GM18909 (cell line): ENCODE measurements around the gene RBBP4.
"Not testable (repeated sequence)": the region's sequence is repeated elsewhere in the genome, so short reads cannot be mapped to it uniquely, and the experiment has no call there.

Source experiments
- ATAC-seq: cut with Tn5 transposase; IDR thresholded peaks from one replicate; pipeline ENCODE4 v1.9.1; 2021; ENCODE audit warnings: mild to moderate bottlenecking; ENCODE audit not compliant: unreplicated experiment, poor library complexity

RBBP4 gene

DNA sequence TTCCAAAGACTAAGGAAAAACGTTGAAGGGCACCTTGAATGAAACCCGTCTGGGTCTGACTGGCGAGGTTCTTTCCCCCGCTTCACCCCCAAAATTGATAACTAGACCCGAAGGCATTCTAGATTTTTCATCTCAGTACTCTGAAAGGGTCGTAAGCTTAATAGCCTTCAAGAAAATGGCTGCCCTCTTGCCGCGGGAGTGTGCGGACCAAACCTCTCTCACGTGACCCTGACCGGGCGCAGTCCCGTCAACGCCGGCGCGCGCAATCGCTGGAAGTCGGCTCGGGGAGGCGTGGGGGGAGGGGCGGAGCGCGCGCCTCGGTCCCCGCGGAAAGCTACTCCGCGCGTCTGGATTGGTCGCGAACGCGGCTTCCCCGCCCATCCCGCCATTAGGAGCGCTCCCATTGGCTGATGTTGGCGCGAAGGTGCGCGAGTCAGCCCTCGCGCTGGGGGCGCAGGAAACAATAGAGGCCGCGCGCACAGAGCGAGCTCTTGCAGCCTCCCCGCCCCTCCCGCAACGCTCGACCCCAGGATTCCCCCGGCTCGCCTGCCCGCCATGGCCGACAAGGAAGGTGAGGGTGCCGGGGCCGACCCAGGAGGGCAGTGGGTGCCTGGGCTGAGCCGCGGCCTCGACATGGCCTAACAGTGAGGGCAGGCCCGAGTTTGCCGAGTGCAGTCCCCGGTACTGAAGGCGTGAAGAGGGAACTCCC lies at the start of gene RBBP4:
TSS of gene RBBP4 (plus strand) at position 457 of the 709 bp plus-strand sequence. CDS start at position 556, 99 bp downstream.
- ATAC-seq: peak; percentile 84

DNA sequence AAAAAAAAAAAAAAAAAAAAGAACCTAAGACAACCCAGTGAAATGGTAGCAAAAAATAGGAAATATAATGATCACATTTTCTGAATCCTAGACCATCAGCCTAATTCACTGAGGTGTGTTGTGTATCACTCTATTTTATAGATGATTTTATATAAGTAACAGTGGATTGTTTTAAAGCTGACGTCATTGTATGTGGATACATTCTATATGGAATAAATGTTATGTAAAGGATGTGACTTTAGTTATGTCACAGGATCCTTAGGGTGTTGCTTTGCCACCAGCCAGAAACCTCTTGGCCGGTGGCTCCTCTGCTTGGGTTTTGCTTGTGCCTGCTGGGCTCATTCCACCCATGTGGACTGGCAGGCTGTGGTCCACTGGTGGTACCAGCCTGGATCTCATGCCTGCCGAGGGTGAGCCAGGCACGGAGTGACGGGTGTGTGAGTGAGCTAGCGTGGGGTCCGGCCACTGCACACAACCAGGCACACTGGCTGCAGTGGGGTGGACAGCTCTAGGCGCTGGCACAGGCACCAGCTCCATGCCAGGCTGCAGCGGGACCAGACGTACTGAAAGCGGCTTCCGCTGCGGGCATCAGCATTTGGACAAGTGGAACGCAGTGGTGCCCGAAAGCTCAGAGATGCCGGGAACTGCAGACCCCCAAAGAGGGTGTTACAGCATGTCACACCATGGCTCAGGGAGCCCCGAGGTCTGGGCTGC lies 45.1 kb upstream of the RBBP4 start:
- no peak for ATAC-seq

DNA sequence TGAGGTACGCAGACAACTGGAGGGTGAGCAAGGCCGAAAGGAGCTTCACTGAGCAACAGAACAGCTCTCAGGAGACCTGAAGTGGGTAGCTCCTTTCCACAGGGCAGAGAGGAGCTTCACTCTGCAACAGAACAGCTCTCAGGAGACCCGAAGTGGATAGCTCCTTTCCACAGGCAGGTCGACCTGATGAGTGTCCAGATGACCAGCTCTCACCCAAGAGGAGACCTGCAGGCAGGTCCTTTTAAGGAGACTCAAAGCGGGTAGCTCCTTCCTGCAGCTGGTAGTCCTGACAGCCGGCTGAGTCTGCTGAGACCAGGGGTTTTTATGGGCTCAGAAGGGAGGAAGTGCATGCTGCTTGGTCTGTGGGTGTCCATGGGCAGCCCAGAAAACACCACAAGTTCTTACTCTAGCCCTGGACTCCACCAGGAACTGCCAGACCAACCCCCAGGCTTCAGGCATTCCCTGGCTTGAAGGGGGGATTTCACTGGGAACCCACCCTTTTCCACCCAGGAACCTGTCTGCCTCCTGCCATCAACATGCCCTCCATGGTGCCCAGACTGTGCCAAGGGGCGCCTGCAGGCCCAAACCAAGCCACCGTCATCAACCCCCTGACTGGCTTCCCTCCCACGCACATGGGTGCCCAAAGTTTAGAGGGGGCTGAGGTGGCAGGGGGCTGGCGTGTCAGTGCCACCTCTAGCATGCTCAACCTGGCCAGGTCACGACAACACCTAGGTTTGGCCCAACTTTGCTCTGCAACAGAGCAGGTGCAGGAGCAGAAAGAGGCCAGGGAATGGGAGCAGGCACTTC lies 44.2 kb upstream of the RBBP4 start:
- no peak for ATAC-seq

DNA sequence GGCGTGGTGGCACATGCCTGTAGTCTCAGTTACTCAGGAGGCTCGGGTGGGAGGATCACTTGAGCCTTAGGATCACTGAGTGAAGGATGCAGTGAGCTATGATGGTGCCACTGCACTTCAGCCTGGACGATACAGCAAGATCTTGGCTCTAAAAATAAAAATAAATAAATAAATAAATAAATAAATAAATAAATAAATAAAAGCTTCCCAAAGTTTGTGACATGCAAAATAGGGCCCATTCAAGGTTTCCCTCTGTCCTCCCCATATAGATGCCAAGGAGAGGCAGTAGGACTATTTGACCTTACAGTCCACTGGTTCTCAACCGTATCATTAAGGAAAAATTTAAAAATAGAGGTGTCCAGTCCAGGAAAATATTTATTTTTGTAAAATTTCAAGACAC lies 41.8 kb upstream of the RBBP4 start:
- no peak for ATAC-seq

DNA sequence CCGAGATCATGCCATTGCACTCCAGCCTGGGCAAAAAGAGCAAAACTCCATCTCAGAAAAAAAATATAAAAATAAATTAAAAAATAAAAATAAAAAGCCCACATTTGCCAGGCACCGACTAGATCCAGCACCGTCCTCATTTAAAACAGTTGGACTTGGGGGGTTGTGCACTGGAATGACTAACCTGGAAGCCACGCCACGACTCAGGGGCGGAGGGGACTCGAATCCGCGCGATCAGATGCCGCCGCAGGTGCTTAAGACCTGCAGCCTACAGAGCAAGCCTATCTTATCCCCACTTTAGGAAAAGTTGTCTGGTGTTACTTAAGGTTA lies 39.2 kb upstream of the RBBP4 start:
- ATAC-seq: no peak

DNA sequence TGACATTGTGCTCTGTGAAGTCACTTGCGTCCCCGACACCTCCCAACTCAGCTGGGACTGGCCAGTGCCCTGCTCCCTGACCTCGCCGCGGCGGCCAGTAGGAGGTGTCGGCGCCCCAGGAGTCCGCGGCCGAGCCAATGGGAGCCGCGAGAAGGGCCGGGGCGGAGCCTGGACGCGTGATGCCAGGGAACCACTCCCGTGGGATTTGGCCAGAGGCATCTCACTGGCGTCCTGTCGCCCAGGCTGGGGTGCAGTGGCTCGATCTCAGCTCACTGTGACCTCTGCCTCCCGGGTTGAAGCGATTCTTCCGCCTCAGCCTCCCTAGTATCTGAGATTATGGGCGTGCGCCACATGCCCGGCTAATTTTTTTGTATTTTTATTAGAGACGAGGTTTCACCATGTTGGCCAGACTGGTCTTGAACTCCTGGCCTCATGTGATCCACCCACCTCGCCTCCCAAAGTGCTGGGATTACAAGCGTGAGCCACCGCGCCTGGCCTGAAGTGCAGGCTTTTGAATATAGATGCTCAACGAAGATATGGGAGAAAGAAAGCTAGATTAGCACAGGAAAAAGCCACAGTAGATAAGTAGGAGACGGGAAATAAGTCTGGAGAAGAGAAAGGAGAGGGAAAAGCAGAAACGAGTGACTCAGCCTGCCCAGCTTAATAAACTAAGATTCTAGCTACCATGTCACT lies 38.7 kb upstream of the RBBP4 start:
- ATAC-seq: peak; percentile 76

DNA sequence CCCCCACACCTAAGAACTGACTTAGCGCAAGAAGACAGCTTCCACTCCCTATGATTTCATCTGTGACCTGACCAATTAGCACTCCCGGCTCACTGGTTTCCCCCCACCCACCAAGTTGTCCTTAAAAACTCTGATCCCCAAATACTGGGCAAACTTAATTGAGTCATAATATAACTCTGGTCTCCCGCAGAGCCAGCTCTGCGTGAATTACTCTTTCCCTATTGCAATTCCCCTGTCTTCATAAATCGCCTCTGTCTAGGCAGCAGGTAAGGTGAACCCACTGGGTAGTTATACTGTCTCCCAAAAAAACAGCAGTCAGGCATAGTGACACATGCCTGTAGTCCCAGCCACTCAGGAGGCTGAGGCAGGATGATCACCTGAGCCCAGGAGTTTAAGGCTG lies 37.5 kb upstream of the RBBP4 start:
- no peak for ATAC-seq

DNA sequence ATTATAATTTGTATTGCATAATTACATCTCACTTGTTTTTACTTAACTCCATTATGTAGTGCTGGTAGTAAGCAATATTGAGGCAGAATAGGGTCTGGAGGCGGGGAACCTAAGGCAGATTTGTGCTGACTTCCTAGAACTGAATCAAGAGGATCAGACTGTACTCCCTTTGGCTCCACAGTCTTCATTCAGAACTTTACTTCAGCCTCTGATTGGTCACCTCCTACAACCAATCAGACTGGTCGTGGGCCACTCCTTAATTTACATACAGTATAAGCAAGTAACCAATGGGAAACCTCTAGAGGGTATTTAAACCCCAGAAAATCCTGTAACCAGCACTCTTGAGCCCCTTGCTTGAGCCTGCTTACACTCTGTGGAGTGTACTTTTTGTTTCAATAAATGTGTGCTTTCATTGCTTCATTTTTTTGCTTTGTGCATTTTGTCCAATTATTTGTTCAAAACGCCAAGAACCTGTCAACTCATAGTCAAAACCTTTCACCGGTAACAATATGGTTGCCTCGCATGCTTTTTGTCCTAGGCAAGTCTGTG lies 32.3 kb upstream of the RBBP4 start:
- ATAC-seq: no peak

DNA sequence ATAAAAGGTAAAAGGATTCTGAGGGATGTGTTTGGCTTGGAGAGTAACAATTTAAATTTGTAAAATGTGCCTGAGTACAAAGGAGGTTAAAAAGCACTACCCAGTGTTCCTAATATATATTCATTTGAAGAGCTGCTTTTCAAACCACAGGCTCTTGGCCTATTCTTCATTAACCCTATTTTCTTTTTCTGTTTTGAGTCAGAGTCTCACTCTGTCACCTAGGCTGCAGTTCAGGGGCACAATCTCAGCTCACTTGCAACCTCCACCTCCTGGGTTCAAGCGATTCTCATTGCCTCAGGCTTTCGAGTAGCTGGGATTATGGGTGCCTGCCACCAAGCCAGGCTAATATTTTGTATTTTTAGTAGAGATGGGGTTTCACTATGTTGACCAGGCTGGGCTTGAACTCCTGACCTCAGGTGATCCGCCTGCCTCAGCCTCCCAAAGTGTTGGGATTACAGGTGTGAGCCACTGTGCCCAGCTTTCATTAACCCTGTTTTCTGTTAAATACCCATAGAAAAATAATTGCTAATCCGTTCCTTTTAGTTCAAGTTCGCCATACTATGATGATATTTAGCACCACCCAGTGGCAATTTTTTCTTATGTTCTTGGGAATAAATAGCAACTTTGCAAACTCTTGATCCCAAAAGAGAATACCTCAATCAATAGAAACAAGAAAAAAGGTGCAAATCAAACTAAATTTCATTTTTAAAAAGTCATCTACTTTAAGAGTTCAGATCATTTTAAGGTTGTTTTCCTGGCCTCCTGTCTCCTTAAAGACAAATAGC lies 31.1 kb upstream of the RBBP4 start:
- peak; percentile 75 for ATAC-seq

DNA sequence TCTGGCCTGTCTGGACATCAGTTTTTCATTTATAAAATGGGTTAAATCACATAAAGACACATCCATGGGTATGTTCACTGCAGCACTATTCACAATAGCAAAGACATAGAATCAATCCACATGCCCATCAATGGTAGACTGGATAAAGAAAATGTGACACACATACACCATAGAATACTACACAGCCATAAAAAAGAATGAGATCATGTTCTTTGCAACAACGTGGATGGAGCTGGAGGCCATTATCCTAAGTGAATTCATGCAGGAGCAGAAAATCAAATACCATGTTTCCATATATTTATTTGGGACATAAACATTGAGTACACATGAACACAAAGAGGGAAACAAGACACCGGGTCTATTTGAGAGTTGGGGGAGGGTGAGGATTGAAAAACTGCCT lies 28.8 kb upstream of the RBBP4 start:
- no peak for ATAC-seq

DNA sequence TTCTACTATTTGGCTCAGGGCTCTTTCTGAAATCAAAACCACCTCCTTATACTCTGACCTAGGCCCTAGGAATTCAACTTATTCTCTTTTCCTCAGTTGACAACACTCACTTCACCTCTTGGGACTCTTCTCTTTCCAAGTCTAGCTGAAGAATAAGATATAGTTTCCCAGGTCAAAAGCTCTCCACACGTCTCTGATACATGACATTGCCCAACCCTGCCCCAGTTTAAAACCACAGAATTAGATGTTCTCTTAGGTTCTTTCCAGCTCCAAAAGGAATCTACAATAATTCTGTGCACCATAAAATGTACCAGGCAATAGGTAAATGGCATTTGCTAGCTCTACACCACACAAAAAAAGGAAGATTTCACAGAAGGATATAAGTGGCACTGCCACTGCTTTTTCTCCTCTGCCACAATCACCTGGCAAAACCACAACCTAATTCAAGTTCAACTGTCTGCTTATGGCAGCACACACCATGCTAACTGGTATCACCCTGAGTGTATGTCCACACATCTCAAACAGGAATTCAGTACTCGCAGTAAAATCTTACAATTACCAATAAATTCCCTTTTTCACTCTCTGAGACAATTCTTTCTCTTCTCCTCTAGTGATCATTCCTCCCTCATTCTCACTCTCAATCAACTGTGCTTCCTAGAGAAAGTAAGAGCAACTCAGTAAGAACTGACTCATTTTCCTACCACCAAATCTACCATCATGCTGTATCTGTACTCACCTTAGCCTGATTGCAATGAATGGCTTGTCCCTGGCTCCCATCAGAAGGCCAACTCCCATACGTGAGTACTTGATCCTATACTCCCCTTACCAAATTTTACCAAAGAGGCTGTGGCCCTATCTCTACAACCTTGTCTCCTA lies 28.0 kb upstream of the RBBP4 start:
- no peak for ATAC-seq

DNA sequence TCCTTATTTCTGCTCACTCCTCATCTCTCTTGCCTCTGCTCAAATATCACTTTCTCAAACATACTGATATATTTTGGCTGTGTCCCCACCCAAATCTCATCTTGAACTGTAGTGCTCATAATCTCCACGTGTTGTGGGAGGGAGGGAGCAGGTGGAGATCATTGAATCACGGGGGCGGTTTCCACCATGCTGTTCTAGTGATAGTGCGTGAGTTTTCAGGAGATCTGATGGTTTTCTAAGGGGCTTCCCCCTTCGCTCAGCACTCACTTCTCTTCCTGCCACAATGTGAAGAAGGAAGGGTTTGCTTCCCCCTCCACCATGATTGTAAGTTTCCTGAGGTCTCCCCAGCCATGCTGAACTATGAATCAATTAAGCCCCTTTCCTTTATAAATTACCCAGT lies 27.2 kb upstream of the RBBP4 start:
- ATAC-seq: no peak

DNA sequence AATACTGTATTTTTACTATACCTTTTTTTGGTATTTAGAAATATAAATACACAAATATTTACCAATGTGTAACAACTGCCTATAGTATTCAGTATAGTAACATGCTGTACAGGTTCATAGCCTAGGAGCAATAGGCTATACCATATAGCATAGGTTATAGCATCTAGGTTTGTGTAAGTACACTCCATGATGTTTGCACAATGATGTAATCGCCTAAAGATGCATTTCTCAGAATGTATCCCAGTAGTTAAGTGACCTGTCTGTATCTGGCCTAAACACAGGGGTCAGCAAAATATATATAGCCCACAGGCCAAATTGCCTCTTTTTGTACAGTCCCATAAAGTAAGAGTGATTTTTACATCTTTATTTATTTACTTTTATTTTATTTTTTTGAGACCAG lies 24.8 kb upstream of the RBBP4 start:
- ATAC-seq: no peak

DNA sequence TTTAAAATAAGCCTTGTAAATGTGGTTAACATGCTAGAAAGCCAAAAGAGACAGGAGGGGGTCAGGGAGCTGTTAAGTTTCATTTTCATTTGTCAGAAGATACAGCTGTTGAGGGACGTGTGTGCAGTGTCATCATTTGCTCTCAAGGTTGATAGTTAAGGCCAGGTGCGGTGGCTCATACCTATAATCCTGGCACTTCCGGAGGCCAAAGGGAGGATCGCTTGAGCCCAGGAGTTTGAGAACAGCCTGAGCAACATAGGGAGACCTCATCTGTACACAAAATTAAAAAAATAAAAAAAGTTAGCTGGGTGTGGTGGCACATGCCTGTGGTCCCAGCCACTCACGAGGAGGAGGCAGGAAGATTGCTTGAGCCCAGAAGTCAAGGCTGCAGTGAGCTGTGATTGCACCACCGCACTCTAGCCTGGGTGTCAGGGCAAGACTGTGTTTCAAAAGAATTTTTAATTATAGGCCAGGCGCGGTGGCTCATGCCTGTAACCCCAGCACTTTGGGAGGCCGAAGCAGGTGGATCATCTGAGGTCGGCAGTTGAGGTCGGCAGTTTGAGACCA lies 23.3 kb upstream of the RBBP4 start:
- ATAC-seq: peak; percentile 53

DNA sequence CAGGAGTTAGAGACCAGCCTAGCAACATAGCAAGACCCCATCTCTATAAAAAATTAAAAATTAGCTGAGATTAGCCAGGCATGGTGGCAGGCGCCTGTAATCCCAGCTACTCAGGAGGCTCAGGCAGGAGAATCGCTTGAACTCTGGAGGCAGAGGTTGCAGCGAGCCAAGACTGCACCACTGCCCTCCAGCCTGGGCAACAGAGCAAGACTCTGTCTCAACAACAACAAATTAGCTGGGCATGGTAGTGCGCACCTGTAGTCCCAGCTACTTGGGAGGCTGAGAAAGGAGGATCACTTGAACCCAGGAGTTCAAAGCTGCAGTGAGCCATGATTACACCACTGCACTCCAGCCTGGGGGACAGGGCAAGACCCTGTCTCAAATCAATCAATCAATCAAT lies 20.8 kb upstream of the RBBP4 start:
- not testable (repeated sequence) for ATAC-seq

DNA sequence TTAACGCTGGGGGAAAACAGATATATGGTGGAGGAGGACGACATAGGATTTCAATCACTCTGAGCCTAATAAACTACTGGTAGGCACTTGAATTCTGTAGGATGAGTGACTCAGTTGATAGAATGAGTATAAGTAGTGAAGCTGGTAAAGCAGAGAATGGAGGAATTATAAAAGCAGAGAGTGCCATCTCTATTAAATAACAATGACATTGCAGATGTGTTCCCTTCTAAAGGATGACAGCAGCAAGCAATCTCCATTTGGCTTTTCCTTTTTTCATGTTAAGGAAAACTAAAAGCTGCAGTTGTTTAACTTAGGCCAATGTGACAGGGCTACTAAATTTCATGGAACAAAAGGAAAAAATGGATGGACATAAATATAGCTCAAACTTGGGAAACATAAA lies 18.2 kb upstream of the RBBP4 start:
- no peak for ATAC-seq

DNA sequence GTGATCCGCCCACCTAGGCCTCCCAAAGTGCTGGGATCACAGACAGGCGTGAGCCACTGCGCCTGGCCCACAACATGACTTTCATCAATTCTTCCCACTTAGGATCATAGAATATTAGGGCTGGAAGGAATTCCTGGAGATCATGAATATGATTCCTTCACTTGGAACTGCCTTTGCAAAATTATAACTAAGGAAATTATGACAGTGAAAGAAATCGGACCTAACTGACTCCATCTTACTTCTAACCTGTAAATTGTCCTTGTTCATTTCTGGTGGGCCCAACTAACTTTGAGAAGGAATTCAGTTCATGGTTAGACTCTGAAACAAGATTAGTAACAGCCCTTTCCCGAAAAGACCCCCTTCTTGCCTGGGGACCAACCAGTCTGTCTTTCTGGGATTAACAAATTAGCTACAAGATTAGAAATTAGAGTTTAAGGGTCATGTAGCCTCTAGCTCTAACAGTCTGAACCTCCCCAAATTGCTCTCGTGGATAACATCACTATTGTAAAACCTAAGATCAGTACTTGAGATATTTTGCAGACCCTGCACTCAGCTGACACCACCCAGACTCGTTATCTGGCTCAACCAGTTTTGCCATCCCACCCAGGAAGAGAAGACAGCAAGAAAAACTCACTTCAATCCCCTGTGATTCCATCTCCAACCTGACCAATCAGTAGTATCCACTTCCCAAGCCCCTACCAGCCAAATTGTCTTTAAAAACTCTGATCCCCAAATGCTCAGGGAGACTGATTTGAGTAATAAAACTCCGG lies 15.3 kb upstream of the RBBP4 start:
- ATAC-seq: no peak
